GM18867 (cell line): ENCODE data around the gene USB1.

Experiments
- ATAC-seq: cut with Tn5 transposase; IDR thresholded peaks from one replicate; pipeline ENCODE4 v1.9.1; 2021; ENCODE audit warnings: mild to moderate bottlenecking, moderate library complexity; ENCODE audit not compliant: unreplicated experiment

The USB1 gene

DNA sequence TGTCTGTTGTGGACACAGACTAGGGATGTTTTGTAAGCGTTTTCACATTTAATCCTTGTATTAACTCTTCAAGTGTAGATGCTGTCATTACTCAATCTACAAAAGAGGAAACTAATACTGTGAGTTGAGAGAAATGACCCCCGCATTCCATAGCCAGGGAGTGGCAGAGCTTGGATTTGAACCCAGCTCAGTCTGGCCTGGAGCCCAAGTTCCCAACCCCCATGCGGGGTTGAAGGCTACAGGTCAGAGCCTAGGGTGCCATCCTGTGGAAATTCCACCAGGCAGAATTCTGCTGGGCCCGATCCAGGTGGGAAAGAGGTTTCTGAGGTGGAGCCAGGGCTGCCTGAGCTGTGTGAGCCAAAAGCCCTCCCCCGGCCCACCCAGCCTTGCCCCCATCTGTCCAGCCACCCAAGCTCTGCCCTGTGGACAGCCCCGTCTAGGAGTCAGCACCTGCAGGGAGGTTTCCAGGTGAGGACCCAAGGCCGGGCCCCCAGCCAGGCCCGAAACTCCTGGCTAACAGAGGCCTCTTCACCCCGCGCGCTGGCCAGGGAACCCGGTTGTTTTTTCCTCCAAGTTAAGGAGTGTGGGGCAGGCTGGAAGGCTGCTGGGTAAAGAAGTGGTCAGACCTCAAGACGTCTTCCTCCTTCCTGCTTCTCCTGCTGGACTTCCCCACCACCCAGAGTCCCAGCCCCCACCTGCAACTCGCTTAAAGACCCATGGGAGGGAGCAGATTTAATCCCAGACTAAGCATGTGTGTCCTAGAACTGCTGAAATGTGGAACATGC is 30.0 kb downstream of the USB1 start:
- ATAC-seq = no peak

DNA sequence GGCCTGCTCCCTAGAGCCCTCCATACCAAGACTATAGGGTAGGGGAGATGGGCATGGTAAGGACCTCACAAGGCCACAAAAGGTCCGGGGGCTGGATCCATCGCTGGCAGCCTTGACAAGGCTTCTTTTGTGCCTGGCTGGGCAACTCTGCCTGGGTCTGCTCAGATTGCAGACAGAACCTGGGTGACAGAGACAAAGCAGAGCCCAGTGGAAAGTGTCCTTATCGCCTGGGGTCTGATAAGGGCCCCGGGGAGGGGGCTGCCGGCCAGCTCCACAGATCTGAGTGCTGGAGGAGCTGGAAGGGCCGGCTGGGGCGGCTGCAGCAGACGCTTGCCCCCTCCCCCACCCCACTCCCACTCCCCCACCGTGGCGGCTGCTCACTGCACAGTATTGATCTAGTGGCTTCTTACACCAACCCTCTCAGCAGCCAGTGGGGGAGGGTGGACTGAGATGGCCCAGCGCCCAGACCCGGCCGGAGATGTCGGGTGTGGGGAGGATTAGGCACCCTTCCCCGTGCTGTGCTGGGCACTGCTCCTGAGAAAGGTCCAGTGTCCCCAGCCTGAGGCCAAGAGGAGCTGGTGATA is 31.6 kb downstream of the USB1 start:
- no peak for ATAC-seq

DNA sequence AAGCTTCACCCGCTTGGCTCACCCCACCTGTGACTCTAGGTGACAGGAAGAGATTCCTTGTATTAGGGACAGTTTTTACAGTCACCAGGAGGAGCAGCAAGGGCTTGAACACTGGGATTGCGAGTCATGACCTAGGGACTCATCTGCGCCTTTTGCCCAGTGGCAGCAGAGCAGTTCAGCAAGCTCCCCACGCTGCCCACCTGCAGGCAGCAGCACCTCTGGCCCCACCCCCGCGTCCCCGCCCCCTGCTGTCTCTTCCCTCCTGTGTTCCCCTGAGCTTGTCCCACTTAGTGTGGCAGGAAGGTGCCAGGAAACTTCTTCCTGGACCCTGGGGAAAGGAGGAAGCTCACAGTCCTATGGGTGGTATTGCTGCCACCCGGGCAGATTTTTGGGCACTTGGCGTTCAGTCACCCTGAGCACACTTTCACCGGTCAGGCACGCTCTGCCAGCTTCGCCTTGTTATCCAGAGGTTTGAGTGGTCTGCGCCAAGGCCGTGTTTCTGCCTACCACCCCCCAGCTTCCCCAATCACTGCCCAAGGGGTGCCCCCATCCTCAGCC is 33.0 kb downstream of the USB1 start:
- ATAC-seq = no peak

DNA sequence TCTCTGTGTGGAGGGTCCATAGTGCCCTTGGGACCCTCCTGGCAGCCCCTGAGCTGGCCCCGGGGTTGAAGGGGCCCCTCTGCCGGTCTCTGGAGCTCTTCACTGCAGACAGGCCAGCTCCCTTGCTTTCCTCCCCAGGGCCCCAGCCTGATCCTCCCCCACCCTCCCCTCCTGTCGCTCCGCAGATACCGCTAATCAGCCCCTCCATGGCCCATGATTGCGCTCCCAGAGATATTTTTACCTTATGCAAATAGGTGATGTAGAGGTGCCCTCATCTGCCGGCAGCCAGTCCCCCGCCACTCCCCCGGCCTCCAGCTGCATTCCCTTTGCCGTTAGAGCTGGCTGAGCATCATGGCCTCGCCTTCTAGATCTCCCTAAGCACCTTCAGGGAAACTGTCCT is 33.6 kb downstream of the USB1 start:
- ATAC-seq = no peak

- no peak for ATAC-seq
These were observed 34.4 kb downstream of the USB1 start for GRCh38 chr16:58035356-58036170.

- ATAC-seq = no peak
These were observed 35.7 kb downstream of the USB1 start for GRCh38 chr16:58036943-58037342.

DNA sequence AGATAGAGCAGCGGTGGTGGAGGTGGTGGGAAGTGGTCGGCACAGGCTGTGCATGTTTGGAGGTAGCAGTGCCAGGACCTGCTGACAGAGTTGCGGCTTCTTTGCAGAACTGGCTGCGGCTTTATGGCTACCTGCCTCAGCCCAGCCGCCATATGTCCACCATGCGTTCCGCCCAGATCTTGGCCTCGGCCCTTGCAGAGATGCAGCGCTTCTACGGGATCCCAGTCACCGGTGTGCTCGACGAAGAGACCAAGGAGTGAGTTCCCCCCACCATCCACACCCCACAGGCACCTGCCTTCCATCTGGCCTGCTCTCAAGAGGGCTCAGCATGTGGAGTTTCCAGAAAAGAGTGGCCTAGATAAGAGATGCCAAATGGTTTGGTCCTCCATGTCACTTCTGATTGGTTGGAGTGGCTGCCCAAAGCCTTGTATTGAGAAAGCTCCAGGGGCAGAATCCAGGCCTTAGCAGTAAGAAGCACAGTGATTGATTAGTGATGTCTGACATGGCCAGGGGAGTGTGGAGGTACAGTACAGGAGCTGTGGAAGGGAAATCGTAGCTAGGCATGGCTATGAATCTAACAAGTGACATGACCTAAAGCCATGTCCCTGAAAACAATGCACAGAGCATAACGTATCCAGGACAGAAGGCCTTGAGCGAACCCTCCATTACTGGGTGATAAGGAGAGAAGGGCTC is 36.3 kb downstream of the USB1 start:
- ATAC-seq = no peak

- ATAC-seq = no peak
These were observed 37.0 kb downstream of the USB1 start for GRCh38 chr16:58038219-58038641.

DNA sequence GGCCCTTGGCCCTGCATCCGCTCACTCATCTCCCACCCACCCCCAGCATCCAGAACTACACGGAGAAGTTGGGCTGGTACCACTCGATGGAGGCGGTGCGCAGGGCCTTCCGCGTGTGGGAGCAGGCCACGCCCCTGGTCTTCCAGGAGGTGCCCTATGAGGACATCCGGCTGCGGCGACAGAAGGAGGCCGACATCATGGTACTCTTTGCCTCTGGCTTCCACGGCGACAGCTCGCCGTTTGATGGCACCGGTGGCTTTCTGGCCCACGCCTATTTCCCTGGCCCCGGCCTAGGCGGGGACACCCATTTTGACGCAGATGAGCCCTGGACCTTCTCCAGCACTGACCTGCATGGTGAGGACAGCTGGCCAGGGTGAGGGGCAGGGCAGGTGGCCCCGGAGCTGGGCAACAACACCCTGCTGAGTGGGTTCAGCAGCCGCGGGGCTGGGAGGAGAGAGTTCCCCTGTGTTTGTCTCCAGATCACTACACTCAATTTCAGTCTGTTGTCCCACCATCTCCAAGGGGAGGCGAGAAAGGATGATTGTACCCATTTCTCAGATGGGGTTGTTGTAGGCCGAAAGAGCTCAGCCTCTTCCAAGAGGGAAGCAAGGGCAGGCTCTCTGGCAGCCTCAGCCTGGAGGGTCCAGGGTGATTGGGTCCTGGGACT is 38.8 kb downstream of the USB1 start:
- ATAC-seq = no peak

GRCh38 chr16:58040496-58040846 is 39.3 kb downstream of the USB1 start:
- no peak for ATAC-seq

DNA sequence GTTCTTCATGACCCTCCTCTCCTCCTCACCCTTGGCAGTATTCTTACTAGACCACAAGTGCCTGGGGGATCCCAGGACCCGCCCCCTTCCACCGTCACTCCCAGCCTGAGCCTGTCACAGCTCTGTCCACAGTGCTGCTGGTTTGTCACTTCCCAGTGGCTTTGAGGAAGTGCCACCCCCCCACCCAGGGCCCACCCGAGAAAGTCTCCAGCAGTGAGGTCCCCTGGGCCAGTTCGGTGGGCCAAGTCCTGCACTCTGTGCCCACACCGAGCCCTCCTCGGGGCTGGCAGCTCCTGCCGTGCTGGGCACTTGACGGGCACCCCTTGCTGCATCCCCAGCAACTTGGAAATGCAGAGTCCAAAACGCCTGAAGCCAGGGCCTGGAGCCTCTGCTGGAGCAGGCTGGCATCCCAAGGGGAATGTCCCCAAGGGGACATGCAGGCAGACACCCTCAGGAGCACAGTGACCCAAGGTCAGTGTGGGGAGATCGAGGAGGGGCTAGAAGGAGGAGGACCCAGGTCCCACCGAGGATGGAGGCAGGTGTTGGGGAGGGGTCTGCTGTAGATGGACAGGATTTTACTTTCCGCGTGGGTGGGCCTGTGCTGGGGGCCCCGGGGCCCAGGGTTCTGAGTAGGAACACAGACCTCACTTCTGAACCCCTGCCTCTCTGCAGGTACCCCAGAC is 39.9 kb downstream of the USB1 start:
- ATAC-seq = no peak

- no peak for ATAC-seq
These were observed 40.4 kb downstream of the USB1 start for GRCh38 chr16:58041628-58041955.

DNA sequence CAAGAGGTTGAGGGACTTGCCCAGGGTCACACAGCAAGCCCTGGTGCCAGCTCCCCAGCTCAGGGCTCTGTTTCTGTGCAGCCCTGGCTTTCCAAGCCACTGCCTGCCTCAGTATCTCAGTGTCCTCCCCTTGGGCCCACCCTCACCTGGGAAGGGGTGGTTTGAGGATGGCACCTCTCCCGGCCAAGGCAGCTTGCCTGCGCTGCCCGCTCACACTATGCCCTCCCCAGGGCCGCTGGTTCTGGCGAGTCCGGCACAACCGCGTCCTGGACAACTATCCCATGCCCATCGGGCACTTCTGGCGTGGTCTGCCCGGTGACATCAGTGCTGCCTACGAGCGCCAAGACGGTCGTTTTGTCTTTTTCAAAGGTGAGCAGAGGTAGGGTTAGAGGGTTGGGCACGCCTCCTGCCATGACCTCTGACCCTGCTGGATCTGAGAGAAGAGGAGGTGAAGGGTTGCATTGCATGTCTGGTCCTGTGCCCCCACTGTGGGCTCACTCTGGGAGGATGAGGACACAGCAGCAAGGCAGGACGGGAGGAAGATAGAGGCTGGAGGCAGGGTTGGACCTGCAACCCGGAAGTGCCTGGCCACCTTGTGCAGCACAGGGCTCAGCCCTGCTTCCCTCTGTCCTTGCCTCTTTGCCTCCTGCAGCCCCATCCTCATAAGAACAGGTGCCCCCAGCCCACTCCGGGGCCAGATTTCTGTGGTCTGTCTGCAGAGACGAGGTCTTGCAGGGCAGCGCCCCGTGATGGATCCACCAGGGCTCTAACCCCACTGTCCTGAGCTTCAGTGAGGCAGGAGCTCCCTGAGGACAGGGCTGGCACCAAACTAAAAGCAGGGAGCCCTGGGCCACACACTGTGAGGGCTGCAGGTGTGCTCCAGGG is 41.0 kb downstream of the USB1 start:
- no peak for ATAC-seq

DNA sequence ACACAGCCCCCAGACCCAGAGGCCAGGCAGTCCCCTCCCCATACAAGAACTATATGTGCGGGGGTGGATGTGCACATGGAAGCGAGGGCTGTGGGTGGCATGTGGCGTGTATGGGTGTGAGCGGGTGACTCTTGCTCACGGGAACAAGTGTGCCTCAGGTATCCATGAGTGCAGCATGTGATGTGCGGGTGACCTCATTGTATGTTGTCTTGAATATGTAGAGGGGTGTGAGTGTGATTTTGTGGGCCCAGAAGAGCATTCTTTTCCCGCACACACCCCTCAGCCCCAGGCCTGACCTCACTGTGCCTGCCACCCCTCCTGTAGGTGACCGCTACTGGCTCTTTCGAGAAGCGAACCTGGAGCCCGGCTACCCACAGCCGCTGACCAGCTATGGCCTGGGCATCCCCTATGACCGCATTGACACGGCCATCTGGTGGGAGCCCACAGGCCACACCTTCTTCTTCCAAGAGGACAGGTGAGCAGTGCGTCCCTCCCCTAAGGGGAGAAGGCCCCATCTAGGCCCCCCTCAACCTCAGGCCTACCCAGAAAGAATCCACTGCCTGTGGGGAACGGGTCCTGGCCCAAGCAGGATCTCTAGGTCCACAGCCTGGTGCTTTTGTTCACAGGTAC is 41.8 kb downstream of the USB1 start:
- ATAC-seq = no peak

DNA sequence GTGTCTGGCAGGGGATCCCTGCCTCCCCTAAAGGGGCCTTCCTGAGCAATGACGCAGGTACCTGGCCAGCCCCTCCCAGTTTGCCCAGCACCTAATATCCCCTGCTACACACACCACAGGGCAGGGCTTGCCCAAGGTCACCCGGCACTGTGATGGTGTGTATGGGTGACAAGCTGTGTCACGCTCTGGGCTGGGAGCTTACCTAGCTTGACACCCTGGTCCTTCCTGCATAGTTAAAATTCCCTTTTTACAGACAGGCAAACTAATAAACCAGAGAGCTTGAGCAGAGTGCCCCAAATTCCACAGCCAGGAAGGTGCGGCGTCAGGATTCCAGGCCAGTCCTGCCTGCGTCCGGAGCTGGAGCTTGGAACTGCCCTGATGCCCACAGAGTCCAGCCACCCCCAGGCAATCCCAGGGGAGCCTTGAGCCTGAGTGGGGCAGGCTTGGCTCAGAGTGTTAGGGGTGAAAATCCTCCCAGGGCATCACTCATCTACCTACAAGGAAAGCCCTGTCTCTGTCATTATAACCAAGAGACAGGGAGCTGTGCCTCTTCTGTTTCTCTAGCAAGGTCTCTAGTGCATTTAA is 42.5 kb downstream of the USB1 start:
- ATAC-seq = no peak

DNA sequence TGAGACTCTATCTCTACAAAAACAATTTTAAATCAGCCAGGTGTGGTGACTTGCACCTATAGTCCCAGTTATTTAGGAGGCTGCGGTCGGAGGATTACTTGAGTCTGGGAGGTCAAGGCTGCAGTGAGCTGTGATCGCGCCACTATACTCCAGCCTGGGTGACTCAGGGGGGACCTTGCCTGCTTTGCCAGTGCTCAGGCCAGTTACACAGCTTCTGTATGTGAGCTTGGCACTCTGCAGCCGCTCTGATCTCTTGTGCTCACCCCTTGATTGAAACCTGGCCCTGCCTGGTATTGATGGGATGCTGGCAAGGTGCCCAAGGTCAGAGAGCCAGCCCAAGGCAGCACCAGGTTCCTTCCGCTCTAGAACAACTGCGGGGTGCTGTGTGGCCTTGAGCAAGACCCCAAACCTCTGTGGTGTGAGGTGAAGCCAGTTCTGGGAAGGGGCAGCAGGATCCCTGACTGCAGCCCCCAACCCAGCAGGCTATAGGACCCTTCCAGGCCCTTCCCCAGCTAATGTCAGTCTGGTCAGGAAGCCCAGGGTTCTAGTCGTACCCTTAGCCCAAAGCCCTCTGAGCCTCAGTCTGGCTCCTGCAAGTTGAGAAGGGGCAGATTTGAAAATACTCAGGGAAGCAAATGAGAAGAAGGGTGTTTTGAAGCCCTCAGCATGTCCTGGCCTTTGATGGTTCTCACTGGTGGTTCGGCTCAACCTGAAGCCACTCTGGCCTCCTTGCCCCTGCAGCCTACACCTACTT is 43.2 kb downstream of the USB1 start:
- no peak for ATAC-seq

DNA sequence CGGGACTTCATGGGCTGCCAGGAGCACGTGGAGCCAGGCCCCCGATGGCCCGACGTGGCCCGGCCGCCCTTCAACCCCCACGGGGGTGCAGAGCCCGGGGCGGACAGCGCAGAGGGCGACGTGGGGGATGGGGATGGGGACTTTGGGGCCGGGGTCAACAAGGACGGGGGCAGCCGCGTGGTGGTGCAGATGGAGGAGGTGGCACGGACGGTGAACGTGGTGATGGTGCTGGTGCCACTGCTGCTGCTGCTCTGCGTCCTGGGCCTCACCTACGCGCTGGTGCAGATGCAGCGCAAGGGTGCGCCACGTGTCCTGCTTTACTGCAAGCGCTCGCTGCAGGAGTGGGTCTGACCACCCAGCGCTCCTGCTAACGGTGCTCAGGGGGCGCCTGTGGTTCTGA is 43.9 kb downstream of the USB1 start:
- ATAC-seq = no peak
